GM18502 (cell line): Measurements from ENCODE around the gene GLOD5.

Source experiments
- ATAC-seq: cut with Tn5 transposase; IDR thresholded peaks from one replicate; pipeline ENCODE4 v1.9.1; 2021; ENCODE audit warnings: mild to moderate bottlenecking; ENCODE audit not compliant: unreplicated experiment, poor library complexity

The GLOD5 gene

GRCh38 chrX:48761674-48762471 lies at the start of gene GLOD5:
TSS of gene GLOD5 (plus strand) at chrX:48761747. CDS start at chrX:48761791, 44 bp downstream.
- no peak for ATAC-seq

GRCh38 chrX:48711929-48712505 lies 49.5 kb upstream of the GLOD5 start:
- ATAC-seq = no peak

GRCh38 chrX:48713847-48714246 lies 47.7 kb upstream of the GLOD5 start:
- no peak for ATAC-seq

GRCh38 chrX:48714573-48714972 lies 47.0 kb upstream of the GLOD5 start:
- no peak for ATAC-seq

GRCh38 chrX:48715072-48715471 lies 46.5 kb upstream of the GLOD5 start:
- ATAC-seq = no peak

- no peak for ATAC-seq
Measured at GRCh38 chrX:48715876-48716502, 45.6 kb upstream of the GLOD5 start.

GRCh38 chrX:48719958-48720357 lies 41.6 kb upstream of the GLOD5 start:
- no peak for ATAC-seq

GRCh38 chrX:48720577-48721250 lies 40.8 kb upstream of the GLOD5 start:
- ATAC-seq = no peak

- ATAC-seq = no peak
Measured at GRCh38 chrX:48721916-48722315, 39.6 kb upstream of the GLOD5 start.

GRCh38 chrX:48726596-48726995 lies 35.0 kb upstream of the GLOD5 start:
- ATAC-seq = no peak

GRCh38 chrX:48728653-48729052 lies 32.9 kb upstream of the GLOD5 start:
- ATAC-seq = no peak

- no peak for ATAC-seq
Measured at GRCh38 chrX:48736303-48736702, 25.2 kb upstream of the GLOD5 start.

GRCh38 chrX:48736878-48737212 lies 24.7 kb upstream of the GLOD5 start:
- ATAC-seq = no peak

GRCh38 chrX:48737213-48737938 lies 24.2 kb upstream of the GLOD5 start:
- peak; percentile 98 for ATAC-seq

GRCh38 chrX:48737940-48738339 lies 23.6 kb upstream of the GLOD5 start:
- no peak for ATAC-seq

GRCh38 chrX:48741834-48742233 lies 19.7 kb upstream of the GLOD5 start:
- ATAC-seq = no peak

GRCh38 chrX:48745222-48745621 lies 16.3 kb upstream of the GLOD5 start:
- ATAC-seq = no peak

GRCh38 chrX:48747415-48748016 lies 14.0 kb upstream of the GLOD5 start:
- no peak for ATAC-seq

- no peak for ATAC-seq
Measured at GRCh38 chrX:48749182-48749581, 12.4 kb upstream of the GLOD5 start.

- ATAC-seq = no peak
Measured at GRCh38 chrX:48751343-48751742, 10.2 kb upstream of the GLOD5 start.
